HG03460 (cell line): Measurements from ENCODE around the gene COBL.

Experiments
- ATAC-seq: cut with Tn5 transposase; IDR thresholded peaks from one replicate; pipeline ENCODE4 v1.9.1; 2021; ENCODE audit not compliant: unreplicated experiment

Gene COBL

DNA sequence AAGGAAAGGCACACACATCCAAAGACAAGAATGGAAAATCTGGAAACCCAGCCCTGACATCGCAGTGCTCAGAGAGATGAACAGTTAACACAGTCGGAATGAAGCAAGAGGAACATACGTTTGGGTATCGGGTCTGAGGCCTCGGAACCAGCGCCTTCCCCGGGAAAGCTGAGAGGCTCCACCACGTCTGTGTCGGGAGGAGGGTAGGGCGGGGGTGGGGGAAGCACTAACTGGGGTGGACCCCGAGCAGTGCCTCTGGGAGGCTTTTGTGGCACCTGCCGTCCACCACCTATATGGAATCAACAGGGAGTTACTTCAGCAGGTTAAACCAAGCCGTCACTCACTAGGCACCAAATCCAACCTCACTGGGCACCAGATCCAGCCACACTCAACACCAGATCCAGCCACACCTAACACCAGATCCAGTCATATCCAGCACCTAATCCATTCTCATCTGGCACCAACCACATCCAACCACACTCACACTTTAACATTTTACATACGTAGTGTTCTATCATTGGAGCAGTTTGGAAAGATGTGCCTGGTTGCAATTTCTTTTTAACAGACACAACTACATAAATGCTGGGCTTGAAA, 233.6 kb downstream of the COBL start:
- ATAC-seq, result no peak

DNA sequence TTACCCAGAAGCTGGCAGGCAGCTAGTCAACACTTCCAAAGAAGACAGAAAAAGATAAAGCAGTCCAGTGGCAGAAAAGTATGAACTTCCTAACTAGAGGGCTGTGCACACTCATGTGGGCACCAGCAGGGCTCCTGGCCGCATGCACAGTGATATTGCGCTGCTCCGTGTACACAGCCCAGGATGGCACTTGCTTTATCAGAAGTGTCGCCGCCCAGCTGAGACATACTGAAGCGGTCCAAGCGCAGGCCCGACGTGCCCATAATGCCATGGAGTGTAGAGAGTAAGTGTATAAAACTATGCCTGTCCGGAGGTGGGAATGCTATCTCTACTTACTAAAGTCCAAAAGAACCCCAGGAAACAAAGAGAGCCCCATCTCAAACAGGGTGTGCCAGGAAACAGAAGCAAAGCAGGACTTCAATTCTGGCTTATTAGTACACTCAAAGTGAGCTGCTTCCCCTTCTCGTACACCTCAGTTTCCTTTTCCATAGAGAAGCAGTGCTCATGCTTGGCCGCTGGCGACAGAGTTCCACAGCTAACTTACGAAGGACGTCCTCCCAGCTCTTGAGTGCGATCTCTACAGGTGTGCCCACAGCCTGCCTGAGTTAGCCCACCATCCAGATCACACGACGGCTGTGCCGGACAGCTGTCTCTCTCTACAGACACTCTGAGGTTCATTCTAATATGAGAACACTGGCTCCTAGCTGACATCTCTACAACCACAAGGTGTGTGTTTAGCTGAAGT, 234.3 kb downstream of the COBL start:
- no peak for ATAC-seq

DNA sequence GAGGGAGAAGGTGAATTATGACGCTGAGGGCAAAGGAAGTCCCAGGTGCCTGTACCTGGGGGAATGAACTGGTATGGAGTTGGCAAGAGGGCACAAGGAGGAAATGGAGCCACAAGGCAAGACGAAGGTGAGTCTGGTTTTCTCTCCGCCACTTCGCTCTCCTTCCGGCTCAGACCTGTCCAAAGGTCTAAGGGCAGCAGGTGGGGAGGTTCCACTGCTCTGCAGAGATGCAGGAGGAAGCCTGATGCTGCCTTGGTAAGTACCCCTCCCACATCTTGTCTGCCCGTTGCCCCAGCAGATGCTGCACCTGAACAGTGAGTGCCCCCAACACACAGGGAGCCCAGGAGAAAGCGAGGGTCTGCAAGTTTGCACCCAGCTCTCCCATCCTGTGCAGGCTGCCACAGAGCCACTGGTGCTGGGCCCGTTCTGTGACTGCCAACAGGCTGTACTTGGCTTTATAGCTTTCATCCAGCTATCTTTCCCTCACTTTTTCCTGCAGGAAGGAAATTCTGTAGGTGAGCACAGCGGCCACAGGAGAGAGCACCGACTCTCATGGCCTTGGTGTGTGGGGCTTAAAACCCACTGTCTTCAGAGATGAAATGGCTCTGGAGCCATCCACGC, 235.2 kb downstream of the COBL start:
- ATAC-seq, result no peak

DNA sequence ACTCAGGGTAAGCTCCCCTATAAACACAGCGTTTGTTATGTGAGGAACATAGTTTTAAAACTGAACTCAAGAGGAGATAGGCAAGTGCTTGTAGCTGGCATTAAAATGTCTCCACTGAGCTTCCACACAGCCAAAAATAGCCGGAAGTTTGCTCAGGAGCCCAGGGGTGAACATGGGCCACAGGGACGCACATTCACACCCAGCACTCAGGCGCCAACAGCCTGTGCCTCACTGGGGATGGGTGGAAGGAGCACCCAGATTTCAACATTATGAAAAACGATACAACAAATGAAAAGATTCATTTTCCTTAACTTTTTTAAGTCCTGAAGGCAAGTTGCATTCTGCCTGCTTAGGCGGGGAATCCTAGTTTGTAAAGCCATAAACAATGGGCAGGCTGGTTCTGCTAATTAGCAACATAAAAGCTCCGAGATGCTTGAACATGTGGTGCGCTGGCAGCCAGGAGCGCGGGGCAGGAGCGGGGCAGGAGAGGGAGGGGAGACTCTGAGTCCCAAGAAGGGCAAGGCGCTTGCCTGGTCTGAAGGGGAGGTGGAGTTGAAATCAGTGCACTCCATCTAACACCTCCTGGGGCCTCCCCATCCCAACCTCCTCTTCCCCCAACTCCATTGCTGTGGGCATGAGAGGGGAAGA, 235.9 kb downstream of the COBL start:
- no peak for ATAC-seq

DNA sequence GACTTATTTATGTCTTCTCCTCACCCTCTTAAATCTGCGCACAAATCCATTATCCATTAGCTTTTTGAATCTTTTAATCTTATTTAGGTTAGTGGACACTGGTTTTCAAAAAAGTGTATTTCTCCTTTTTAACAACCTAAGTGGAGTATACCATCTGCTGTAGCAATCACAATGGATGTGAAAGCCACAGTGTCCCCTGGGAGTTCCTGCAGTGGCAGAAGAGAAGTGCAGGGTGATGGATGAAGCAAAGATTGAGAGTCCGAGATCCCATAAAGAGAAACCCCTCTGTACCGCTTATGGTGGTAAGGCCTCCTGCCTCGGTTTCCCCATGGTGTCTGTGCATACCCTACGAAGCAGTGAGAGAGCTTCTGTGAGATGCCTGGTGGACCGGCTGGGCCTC, 236.4 kb downstream of the COBL start:
- ATAC-seq, result no peak

DNA sequence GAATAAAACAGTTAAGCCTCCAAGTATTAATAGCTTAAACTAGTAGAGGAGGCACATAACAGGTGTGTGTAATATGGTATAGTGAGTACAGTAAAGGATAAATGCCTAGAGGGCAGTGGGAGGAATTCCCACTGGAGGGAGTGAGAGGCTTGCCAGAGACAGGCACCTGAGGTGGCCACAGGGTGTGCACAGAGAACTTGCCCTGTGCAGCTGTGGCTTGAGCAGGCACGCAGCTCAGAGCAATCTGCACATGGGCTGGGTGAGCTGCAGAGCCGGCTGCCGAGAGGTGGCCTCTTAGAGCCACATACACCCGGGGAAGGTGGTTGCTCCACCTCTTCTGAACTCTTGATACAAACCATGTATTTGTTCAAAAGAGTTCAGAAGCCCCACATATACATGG, 237.1 kb downstream of the COBL start:
- no peak for ATAC-seq

DNA sequence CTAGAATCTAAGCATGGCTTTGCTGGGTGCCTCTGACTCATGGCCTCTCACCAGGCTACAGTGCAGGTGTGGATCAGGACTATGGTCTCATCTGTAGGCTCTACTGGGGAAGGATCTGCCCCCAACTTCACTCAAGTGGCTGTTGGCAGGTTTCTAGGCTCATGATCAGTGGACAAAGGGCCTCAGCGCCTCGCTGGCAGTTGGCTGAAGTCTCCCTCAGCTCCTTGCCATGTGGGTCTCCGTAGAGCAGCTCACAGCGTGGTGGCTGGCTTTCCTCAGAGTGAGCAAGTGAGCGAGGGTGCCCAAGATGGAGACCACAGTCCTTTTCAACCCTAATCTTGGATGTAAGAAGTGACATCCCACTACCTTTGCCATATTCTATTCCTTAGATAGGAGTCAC, 238.0 kb downstream of the COBL start:
- no peak for ATAC-seq

DNA sequence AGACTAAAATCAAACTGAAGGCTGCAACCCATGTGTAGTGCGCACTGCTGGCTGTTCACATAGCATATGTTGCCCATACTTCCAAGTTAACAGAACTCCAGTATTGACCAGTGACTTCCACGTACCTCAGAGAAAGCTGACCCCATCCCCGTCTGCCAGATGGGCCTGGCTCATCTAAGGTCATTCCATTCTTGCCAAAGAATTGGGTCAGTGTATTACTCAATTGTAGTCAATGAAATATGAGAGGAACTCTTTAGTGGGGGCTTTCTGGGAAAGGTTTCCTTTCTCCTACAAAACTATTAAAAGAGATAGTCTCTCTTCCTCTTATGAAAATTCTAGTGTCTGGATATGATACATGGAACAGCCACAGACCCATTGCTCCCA, 238.6 kb downstream of the COBL start:
- no peak for ATAC-seq

DNA sequence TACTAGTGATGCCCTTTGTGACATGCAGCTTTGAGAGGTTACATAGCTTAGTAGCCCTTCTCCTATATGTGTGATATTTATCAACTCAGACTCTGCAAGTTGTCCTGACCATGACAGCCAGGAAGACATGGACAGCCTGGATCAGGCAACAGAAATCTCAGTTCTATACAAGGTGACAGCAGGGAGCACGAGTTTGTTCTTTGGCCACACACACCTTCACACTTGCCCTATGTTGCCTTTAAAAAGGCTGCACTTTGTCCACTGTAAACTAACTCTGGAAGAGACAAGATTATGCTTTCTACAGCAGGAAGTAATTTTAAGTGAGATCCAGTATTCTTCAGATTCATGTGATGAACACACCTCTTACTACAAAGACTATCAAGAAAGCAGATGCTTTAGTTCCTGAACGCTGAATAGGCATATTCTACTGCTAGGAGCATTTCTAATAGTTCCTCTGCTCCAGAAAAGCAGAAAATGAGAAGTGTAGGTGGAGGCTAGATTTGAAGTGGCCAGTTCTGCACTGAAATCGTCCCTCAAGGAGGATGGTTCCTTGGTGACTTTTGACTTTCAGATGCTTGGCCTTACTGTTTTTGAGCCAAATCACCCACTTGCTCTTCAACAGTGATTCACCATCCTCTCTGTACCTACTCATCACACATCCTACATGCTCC, 239.2 kb downstream of the COBL start:
- ATAC-seq, result no peak

DNA sequence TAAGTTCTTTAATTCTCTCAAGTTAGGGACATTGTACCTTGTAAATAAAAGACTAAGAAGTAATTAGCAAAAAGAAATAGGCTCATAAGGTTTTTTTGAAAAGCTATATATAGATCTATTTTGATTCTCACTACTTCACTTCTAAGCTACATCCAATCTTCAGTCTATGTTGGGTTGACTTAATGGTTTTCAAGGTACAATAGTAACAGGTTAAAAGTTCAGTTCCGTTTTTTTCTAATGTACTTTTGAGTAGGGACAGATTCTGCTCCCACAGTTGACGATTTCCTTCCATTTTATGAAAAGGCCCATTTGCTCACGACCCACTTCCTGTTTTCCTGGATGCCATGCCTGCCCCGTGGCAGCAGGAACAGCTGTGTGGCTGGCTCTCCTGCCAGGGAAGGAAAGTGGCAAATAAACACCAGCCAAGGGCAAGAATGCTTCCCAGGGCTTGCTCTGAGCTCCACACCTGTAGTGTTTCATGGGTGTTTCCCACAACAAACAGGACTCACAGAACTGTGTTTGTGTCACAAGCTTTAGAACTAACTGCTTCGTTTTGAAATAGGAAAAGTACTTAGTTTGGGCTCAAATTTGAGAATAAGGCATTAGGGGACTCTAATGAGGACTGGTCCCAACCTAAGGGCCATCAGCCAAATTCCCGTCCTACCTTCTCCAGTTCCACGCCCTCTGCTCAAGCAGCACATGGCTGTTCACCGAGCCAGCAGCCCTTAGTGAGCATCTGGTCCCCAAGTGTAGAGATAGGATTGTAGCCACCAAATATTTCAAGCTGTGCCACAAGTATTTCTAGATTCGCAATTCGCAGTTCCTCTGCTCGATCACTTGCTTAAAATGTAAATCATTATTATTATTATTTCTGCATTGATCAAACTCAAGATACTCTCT, 240.7 kb downstream of the COBL start:
- ATAC-seq, result no peak

DNA sequence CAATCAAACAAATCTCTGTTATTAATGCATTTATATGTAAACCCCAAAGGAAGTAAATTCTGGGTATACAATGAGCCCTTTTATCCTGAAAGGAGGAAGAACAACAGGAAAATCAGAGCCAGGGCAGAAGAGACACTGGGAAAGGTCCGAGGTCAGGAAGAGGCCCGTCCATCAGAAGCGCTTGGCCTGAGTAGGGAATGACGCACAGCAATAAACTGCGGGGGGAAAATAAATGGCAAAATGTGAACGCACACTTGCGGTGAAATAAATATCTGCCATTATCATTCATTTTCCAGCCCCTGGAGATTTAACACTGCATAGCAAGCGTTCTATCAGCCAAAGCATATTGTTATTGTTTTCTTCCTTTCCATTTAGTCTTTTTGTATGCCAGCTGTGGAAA, 243.4 kb downstream of the COBL start:
- no peak for ATAC-seq

DNA sequence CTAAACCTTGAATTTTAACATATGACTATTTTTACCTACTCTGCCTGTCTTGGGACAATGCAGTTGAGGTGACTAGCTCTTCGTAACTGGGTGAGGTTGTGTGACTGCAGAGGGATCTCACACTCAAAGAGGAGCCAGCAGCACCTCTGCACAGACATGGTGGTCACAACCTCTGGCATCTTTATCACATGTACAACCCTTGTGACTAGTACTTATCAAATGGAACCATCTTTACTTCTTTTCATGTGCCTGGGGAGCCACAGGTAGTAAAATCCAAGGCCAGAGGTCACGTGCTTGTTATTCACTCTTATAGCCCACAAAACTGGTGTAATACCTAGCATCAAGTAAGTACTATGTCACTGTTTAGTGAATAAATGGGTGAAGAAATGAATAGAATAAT, 244.3 kb downstream of the COBL start:
- no peak for ATAC-seq

DNA sequence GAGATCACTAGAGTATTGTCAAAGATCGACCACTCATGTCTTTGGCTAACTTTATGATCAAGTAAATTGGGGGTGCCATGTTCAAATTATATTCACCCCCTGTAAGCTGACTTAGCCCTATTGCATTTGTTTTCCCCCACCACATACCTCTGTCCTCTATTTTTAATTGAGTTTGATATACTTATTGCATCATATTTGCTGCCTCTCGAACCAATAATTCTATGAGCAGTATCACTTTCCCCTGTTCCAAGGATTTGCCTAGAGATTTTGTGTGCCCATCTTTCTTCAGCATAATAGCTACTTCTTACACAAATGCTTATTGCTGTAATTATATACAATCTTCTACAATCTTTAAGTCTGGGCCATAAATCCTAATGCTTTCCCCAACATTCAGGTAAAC, 245.2 kb downstream of the COBL start:
- ATAC-seq, result no peak

DNA sequence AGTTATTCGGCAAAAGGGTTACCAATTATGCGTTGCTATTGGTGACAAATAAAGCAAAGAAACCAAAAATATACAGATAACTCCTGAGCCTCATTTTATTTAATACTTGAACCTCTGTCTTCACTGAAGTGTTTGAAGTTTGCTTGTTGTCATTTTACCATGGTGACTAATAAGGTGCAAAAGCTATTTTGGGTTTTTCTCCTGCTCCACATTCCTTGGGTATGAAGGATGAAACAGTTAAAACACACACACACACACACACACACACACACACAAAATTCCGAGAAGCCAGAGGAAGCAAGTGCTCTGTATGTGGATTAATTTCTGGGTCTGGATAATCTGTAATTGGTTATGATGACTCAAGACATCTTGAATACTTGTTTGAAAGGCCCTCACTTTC, 246.5 kb downstream of the COBL start:
- no peak for ATAC-seq

DNA sequence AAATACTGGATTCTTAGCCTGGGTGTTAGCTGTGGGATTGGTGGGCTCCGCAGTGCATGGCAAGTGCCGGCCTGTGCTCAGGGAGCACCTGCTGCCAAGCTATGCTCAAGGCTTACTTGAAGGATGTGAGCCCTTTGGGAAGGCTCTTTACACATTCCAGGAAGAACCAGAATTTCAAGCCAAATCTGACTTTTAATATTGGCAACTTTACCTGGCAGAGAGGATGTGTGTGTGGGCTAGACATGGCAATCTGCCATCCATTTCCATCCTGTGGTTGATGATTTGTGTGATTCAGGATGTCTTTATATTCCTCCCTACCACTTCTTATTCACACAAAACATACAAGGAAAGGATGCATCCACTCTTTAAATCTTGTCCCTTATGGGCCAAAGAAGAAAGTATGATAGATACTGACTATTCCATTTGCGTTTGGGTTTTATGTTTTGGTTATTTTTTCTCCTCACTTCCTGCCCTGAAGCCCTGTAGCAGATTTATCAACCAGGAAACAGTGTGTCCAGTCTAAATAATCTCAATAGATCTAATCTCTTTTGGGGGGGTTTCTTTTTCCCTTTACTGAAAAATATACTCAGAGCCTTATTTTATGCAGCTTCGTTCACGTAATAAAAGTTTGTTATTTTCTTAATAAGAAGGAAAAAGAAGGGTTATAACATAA, 247.1 kb downstream of the COBL start:
- ATAC-seq, result no peak

DNA sequence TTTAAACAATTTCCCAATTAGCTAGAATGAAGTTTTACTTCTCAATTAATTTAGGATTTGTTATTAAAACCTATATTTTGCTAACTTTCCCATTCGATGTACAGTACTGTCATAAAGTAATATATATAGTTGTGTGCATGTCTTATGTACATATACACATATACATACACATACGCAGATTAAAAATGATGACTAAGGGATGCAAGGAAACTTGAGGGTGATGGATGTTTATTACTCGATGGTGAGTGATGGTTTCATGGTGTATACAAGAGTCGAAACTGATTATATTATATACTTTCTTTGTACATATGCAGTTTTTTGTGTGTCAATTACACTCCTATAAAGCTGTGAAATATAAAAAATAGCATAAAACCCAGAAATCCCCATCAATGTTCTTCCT, 248.2 kb downstream of the COBL start:
- ATAC-seq, result no peak

DNA sequence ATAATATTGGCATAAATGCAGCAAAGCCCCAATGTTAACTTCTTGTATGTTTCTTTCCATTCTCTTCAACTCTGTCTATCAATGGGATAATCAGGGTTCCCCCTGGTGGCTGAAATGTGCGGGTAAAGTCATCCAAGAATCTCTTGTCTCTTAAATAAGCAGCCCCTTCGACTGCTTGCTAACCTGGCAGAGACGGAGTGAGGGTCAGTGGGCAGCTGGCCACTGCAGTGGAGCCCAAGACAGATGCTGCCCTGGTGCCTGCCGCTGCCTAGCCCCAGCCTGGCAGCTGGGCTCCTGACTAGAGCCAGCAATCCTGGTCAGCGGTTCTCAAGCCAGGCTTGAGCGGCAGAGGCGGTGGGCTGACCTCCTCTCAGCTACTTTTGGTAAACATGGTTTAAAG, 248.9 kb downstream of the COBL start:
- no peak for ATAC-seq

DNA sequence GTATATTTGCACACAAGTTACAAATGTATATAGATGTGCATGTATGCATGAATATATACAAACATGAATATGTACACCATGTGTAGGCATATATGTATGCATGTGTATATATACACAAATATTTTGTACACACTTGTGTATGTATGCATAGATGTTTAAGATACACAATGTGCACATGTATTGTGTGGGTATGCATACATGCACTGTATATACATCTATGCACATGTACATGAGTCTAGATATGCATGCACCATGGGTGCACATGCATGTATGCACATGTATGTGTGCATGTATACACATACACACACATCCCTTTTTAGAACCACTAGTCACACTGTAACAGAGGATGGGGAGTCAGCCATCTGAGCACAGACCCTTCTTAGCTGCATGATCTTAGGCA, 249.4 kb downstream of the COBL start:
- no peak for ATAC-seq

DNA sequence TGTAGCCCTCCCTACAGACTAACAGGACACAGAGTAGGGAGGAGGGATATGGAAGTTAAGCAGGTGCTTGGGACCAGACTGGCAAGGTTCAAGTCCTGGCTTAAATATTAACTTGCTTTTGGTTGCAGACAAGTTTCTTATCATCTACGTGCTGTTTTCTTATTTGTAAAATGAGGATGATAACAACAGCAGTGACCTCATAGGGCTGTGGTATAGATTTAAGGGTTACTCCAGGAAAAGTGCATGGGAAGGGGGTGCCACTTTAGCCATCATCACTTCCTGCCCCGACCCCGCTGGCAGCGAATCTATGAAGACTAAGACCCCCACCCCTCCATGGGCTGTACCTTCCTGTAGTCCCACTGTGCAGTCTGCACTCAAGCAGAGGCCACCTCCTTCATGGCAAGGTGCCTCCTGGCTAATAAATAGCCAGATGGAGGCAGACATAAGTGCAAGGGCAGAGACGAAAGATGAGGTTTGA, 250.2 kb downstream of the COBL start:
- no peak for ATAC-seq

DNA sequence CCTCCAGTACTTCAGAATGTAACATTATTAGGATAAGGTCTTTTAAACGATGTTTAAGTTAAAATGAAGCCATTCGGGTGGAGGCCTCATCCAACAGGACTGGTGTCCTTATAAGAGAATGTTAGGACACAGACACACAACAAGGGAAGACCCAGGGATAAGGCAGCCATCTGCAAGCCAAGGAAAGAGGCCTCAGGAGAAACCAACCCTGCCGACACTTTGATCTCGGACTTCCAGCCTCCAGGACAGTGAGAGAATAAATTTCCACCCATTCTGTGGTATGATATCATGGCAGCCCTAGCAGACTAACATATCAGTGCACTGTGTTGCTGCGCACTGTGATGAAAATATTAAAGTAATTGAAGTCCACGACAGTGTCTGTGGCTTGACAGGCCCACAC, 250.8 kb downstream of the COBL start:
- no peak for ATAC-seq
